Hematopoietic multipotent progenitor cell treated with erythropoietin and hydrocortisone succinate and interleukin-3 and kit ligand, for 4 days (in vitro differentiated cells): ENCODE measurements around the gene KCNJ14.

Experiments
- DNase-seq: peaks from one replicate; pipeline ENCODE4 v3.0.0-alpha.2; 2015

Gene KCNJ14

DNA sequence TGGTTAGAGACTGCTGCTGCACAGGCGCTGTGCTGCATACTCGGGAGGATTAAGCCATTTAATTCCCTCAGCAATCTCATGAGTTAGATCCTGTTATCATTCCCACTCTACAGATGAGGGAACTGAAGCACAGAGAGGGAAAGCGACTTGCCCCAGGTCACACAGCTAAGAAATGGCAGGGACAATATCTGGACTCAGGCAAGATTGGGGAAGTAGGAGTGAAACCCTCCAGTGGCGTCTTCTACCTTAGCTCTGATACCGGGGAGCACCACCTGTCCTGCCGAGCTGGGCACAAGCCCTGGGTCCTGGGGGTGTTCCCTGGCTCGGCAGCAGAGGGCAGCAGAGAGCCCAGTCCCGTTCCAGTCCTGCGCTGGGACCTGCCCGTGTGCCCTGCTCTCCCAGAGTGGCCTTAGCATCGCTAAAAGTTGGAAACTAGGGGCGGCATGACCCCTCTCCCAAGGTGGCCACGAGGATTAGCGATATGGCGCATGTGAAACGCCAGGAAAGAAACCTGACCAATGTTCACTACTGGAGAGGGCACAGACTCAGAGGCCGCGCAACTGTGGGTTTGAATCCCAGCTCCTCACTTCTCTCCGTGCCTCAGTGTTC lies 34.3 kb downstream of the KCNJ14 start:
- peak; percentile 82 for DNase-seq

DNA sequence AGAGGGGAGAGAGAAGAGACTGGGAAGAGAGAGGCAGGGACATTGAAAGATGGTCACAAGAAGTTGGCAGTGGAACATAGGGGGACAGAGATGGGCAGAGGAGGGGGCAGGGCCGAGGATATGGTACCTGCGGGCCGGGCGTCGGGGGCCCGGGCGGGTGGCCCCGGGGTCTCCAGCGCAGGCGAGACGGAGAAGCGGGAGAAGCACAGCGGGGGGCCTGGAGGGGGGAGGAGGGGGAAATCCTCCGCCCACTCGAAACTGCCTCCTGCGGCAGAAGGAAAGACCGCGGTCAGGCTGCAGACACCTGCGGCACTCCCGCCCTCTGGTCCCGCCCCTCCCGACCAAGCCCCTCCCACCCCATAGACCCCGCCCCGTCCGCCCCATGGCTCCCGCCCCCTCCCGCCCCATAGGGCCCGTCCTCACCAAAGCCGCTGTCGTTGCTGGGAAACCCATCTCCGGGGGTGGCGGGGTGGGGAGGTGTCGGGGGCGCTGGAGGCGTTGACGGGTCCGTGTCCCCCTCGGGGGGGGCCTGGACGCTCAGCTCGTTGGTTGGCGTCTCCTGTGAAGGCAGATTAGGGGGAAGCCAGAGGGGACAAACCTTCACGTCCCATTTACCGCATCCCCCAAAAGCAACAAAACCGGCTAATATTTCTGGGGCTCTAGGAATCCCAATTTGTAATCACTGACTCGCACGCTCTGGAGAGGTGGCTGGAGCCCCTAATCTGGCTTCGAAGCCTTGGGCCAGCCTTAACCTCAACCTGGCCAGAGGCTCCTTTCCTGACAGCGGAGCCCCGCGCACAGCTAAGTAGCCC lies 35.8 kb downstream of the KCNJ14 start:
- peak; percentile 75 for DNase-seq

DNA sequence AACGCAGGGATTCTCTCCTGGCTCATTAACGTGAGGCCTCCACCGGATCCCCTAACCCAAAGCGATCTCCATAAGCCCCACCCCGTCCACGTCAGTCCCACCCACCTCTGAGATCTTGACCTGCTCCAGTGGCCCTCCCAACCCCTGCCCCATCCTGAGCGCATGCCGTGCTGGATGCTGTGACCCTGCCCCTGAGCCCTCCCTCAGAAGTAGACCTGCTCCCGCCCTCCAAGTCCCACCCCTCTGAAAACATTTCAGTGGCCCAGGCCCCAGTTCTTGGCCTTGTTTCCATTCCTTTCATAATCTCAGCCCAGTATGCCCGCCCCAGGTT lies 36.4 kb downstream of the KCNJ14 start:
- DNase-seq, result no peak

DNA sequence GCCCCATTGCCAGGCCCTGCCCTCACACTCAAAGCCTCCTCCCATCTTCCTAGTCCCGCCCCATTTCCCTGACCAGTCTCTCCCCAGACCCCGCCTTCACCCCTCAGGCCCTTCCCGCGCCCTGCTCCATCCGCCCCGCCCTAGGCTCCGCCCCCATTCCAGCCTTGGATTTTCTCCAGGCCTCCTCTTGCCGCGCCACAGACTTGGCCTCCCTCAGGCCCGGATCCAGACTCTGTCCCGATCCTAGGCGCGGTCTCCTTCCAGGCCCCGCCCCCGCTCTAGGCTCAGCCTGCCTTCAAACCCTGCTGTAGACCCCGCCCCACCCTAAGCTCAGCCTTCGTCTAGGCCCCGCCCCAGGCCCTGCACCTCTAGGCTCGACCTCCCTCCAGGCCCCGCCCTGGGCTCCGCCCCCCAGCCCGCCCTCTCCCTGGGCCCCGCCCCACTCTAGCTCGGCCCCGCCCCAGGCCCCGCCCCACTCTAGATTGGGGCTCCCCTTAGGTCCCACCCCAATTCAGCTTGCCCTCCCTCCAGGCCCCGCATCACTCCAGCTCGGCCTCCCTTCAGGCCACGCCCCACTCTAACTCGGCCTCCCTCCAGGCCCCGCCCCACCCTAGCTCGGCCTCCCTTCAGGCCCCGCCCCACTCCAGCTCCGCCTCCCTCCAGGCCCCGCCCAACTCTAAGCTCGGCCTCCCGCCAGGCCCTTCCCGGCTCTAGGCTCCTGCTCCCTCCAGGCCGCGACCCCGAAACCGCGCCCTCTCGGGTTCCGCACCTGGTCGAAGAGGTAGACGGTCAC lies 37.7 kb downstream of the KCNJ14 start:
- peak; percentile 99 for DNase-seq

DNA sequence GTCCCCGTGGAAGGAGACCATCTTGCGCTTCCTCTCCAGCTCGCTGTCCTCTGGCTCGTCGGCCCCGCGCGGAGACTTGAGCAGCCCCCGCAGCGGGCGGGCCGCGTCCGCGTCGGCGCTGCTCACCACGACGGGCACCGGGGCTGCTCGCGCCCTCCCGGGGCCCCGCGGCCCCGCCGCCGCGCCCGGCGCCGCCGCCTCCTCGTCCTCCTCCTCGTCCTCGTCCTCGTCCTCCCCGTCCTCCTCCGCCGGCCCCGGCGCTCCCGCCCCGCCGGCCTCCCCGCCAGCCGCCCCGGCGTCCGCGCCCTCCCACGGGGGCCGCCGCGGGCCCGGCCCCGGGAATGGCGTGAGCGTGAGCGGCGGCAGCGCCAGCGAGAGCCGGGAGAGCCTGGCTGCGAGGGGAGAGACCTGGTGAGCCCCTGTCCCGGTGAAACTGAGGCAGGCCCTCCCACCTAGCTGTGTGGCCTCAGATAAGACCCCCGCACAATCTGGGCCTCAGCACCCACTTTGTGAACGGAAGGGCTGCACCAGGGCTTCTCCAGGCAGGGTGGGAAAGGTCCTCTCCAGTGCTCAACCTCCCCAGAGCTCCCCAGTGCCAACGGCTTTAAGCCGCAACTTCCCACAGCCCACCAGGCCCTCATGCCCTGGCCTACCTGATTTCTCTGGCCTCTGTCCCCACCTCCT lies 38.5 kb downstream of the KCNJ14 start:
- DNase-seq, result no peak

DNA sequence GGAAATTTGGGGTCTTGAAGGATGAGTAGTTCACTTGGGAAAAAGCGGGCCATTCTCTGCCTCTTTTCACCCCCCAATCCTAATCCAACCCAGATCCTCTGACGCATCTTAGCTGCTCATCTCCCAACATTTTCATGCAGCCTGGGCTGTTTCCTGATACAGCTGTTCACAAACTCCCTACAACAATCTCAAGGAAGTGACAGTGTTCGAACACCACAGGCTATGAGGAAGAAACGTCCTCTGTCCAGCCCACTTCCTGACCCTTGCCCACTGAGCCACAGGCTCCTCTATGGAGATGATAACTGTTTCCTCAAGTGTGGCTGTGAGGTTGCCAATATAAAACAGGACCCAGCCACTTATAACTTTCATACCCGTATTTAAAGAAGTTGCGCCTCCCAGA lies 40.0 kb downstream of the KCNJ14 start:
- peak; percentile 75 for DNase-seq

DNA sequence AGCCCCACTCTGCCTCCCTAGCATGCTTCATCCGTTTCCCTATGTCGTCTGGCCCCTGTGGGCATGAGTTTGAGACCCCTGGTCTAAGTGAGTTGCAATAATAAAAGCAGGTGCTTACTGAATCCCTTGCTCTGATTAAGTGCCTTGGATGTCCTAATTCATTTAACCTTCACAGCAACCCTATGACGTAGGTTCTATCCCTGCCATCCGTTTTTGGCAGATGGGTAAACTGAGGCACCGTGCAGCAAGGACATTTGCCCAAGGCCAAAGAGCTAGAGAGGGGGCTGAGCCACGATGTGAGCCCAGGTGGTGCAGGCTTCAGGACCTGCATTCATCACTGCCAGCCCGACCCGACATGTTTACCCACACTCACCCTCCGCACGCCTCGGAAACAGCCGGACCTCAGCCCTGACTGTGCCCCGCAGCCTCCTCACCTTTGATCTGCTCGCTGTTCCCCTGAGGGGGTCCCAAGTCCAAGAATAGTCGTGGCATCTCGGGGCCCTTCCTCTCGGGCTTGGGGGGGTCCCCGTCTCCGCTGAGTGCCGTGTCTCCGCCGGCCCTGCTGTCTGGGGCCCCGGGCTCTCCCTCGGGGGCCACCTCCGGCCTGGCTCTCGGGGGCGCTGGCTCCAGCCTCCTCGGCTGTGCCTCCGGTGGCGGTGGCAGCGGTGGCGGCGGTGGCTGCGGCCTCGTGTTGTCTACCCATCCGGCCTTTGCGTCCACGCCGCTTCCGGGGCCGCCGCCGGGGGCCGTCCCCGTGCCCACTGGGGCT lies 41.8 kb downstream of the KCNJ14 start:
- no peak for DNase-seq

DNA sequence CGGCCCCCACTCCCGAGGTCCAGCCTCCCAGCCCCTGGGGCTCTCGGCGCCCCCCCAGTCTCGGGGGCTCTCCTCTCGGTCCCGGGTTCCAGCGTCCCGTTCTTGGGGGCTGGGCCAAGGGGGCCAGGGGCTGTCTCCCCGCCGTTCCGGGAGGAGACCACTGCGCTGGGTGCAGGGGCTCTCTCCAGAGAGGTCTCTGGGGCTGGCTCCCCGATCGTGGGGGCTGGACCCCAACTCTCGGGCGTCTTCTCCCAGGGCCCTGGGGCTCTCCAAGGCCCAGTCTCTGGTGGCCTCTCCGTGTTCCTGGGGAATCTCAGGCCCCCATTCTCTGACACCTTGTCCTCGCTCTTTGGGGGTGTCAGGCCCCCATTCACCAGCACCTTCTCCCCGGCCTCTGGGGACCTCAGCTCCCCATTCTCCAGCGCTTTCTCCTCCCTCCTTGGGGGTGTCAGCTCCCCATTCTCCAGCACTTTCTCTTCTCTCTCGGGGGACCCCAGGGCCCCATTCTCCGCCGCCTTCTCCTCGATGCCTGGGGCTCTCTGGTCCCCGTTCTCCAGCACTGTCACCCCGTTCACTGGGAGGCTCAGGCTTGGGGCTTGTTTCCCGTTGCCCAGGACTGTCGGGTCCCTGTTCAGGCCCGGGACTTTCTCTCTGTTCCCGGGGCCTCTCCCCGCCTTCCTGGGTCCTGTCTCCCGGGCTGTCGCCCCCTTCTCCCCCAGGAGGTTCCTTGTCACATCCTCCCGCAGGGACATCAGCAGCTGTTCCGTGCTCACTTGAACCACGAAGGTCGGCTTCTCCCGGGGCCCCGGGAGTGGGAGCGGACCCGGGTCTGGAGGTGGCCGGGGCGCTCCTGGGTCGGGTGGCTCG lies 42.6 kb downstream of the KCNJ14 start:
- no peak for DNase-seq

DNA sequence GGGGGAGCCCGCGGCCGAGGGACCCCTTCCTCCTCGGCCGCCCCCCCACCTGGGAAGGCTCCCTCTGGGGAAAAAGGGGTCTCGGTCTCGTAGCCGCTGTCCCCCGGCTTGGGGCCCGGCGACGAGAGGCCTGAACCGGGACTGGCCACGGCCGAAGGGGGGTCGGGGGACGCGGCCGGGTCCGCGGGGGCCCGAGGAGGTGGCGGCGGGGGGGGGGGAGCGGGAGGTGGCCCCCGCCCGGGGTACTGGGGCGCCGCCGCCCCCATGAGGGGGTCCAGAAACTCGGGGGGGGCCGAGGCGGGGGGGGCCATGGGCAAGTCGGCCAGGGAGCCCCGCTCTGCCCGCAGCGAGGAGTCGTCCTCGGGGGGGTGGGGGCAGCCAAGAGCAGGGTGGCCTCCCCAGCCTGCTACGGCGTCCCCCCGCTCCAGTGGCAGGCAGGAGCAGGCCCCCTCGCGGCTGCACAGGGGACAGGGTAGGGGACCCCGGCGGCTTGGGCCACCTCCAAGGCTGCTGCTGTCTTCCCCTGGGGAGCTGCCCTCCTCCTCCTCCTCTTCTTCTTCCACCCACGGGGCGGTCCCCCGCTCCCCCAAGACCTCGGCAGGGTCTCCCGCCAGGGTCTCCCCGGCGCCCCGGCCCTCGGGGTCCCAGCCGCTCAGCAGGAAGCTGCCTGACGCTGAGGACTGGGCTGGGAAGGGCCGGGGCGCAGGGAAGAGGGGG lies 43.4 kb downstream of the KCNJ14 start:
- DNase-seq, result no peak

DNA sequence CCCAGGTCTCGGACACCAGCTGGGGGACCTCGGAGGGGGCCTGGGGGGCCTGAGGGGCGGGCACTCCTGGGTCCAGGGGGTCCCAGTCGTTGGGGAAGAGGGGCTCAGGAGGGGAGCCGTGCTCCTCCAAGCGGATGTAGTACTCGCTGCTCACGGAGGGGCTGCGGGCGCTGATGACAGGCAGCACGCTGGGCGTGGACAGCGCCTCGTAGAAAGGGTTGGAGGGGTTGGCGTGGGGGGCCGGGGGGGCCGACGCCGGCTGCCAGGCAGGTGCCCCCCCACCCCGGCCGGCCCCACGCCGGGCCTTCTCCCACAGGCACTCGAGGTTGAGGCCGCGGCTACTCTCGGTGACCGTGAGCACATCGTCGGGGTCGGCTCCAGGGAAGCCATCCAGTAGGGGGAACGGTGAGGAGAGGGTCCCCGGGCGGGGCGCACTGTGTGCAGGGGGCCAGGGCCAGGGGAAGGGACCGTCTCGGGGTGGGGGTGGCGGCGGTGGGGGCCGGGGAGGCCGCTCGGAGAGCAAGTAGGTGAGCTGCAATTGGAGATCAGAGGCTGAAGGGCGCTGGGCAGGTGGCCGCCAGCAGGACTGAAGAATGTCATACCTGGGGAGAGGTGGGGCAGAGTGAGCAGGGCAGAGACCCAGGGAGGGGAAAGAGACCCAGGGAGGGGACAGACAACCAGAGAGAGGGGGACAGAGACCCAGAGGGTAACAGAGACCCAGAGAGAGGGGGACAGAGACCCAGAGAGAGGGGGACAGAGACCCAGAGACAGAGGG lies 44.1 kb downstream of the KCNJ14 start:
- DNase-seq, result no peak

DNA sequence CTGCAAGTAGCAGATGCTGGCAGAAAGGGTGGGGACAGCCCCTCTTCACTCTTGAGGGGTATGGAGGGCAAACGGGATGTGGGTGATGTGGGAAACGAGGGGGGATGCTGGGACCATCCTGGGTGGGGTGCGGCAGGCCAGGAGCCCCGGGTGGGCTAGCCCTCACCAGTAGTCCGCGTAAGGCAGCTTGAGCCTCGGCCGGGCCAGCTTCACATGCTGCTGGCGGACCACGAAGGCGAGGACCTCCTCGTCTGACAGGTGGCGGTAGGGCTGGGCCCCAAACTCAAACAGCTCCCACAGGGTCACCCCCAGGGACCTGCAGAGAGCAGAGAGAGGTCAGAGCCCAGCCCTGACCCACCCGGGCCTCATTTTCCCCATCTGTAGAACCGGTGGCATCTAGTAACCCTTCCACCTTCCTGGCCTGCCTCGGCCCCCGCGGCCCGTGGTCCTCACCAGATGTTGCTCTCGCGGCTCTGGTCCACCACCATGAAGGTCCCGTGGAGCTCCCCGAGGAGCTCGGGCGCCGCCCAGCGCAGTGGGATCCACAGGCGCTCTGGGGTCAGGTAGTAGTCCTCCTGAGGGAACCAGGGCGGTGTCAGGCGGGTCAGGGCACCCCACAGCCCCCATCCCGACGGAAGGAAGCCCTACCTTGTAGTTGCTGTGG lies 45.6 kb downstream of the KCNJ14 start:
- DNase-seq, result no peak

DNA sequence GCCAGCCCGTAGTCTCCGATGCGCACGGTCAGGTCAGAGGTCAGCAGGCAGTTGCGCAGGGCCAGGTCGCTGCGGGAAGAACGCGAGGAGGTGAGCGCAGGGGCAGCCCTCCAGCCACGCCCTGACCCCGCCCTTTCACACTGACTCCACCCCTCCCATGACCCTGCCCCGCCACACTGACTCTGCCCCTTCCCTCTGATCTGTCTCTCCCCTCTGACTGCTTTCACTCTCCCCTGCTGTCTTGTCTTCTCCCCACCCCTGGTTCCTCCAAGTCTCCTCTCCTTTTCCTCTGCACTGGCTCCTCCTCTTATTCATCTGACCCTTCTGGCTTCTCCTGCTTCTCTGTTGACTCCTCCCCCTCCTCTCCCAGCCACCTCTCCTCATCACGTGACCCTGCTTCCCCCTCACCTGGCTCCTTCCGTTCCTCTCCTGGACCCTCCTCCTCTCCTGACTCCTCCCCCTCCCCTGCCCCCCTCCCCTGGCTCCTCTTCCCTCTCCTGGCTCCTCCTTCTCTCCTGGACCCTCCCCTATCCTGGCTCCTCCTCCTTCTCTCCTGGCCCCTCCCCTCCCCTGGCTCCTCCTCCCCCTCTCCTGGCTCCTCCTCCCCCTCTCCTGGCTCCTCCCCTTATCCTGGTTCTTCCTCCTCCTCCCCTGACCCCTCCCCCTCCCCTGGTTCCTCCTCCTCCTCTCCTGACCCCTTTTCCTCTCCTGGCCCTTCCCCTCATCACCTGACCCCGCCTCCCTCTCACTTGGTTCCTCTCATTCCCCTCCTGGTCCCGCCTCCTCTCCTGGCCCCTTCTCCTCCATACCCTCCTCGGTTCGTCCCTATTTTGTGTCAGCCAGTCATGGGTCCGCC lies 46.3 kb downstream of the KCNJ14 start:
- DNase-seq, result peak; percentile 91

DNA sequence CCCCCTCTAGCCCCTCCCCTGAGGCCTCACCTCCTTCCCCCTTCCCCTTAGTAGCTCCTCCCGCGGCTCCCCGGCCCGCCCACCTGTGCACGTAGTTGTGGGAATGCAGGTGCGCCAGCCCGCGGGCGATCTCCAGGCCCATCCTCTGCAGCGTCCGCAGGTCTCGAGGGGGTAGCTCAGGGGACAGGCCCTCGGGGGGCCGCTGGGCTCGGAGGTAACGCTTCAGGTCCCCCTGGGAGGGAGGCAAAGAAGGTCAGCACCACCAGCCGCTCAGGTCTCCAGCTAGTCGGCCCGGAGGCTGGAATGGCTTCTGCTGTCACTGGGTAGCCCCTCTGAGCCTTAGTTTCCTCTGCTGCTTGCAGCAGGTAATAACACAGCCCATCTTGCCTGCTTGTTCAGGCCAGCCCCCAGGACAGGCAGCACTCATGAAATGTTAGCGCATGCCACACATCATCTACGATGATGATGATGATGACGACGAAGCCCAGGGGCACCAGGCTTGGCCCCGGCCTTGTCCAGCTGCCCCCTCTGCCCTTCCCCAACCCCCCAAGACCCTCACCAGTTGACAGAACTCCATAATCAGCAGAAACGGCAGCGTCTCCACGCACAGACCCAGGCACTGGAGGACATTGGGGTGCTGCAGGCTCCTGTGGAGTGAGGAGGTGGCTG lies 47.1 kb downstream of the KCNJ14 start:
- no peak for DNase-seq

DNA sequence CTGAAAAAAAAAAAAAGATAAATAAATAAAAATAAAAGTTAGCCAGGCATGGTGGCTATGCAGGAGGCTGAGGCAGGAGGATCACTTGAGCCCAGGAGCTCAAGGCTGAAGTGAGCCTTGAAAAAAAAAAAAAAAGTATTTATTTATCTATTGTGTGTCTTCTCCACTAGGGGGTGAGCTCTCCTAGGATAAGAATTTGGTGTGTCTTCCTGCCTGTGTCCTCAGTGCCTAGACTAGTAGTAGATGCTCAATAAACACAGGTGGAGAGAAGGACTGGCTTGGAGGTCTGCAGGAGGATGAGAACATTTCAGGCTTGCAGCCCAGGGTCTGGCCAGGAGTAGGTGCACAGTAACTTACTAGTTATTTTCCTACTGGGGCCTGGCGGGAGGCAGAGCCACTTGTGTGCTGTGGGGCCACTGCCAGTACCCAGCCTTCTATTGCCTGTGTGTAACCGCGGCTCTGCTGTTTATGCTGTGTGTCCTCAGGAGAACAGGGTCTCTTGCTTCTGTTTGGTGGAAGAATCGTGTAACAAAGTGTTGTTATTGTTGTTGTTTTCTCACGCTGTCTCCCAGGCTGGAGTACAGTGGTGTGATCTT lies 50.9 kb downstream of the KCNJ14 start:
- DNase-seq, result peak; percentile 85

DNA sequence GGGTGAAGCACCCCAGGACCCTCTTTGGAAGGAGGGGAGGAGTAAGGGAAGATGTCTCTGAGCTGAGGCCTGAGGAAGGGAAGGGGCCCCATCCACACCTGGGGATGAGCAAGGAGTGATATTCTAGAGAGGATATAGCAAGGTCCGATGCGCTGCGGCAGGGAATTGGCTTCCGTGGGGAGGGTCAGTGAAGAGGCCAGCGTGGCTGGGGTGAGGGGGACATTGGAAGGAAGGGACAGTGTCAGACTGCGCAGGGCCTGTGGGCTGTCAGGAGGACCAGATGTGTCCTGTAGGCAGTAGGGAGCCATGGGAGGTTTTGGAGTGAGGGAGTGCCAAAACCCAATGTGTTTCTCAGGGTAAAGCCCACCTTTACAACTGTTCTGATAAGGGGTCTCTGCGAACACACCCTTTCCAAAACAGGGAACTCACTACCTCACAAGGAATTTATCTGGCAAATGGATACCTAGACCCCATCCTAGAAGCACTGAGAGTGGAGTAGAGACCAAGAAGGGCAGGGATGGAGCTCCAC lies 52.6 kb downstream of the KCNJ14 start:
- no peak for DNase-seq

DNA sequence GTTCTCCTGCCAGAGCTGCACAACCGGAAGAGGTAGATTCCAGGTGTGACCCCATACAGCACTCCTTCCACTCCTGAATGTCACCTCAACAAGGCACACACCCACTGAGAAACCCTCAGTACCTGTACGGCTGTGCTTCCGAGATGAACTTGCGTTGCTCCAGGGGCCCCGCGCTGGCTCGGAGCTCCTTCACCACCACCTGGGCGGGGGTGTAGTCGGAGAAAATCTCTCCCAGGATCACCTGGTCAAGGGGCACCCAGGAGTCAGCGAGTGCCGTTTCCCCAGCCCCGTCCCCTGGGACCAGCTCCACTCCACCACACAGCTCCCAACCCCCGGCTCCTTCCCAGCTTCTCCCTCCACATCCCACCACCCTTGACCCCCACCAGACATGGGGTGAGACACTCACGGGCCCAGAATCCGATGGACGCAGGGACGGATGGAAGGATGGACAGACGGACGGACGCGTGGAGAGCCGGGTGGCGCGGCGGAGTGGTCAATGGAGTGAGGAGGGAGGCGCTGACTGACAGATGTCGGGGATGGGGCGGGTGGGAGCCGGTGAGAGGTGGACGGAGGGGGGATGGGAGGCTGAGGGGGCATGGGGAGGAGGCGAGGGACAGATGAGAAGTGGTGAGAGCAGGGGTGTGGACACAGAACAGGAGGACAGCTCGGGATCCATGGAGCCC lies 53.5 kb downstream of the KCNJ14 start:
- no peak for DNase-seq
